ENCODE results near the gene ARMC12. TPM values are rescaled to one million over a fixed set of nuclear protein-coding genes. Genes with fewer than 3 reads are reported as not detected.

The ARMC12 gene
- polyA plus RNA-seq, 1 of the 3 experiments (the other 2 are of a cell fraction), result 1.6 TPM

DNA sequence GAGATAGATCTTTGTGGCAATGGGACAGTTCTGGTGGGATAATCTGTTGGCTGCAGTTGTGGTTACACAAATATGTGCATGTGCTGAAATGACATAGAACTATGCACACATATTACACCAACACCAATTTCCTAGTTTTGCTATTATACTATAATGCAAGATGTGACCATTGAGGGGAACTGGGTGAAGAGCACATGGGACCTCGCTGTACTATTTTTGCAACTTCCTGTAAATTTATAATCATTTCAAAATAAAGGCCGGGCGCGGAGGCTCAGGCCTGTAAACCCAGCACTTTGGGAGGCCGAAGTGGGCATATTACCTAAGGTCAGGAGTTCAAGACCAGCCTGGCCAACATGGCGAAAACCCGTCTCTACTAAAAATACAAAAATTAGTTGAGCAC lies 8.7 kb downstream of the ARMC12 start:
- no peak for DNase-seq

DNA sequence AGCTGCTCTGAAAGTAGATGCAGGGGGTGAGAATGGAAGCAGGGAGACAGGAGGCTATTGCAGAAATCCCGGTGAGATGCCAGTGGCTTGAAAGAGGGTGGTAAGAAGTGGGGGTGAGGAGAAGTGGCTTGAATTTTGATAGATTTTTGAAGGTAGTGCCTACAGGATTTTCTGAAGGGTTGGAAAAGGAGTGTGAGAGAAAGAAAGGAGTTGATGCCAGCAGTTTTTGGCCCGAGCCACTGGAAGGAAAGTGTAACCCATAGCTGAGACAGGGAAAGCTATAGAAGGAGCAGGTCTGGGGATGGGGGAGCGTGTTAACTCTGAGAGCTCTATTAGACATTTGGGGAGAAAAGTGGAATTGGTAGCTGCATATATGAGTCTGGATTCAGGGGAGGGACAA lies 9.7 kb downstream of the ARMC12 start:
- TF ChIP-seq, protein P1, sequence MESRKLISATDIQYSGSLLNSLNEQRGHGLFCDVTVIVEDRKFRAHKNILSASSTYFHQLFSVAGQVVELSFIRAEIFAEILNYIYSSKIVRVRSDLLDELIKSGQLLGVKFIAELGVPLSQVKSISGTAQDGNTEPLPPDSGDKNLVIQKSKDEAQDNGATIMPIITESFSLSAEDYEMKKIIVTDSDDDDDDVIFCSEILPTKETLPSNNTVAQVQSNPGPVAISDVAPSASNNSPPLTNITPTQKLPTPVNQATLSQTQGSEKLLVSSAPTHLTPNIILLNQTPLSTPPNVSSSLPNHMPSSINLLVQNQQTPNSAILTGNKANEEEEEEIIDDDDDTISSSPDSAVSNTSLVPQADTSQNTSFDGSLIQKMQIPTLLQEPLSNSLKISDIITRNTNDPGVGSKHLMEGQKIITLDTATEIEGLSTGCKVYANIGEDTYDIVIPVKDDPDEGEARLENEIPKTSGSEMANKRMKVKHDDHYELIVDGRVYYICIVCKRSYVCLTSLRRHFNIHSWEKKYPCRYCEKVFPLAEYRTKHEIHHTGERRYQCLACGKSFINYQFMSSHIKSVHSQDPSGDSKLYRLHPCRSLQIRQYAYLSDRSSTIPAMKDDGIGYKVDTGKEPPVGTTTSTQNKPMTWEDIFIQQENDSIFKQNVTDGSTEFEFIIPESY (IDR thresholded peaks at IDR 0.05; ENCODE audit: borderline replicate concordance, low read depth), result no peak
- no peak for TF ChIP-seq SIN3A (IDR thresholded peaks at IDR 0.05; ENCODE audit: borderline replicate concordance, low read depth, low read length)
- TF ChIP-seq, protein P2, sequence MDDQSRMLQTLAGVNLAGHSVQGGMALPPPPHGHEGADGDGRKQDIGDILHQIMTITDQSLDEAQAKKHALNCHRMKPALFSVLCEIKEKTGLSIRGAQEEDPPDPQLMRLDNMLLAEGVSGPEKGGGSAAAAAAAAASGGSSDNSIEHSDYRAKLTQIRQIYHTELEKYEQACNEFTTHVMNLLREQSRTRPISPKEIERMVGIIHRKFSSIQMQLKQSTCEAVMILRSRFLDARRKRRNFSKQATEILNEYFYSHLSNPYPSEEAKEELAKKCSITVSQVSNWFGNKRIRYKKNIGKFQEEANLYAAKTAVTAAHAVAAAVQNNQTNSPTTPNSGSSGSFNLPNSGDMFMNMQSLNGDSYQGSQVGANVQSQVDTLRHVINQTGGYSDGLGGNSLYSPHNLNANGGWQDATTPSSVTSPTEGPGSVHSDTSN (IDR thresholded peaks at IDR 0.05), result no peak
- TF ChIP-seq EZH2phosphoT487 (IDR thresholded peaks at IDR 0.05; ENCODE audit: borderline replicate concordance, low read depth), result no peak
- no peak for TF ChIP-seq CHD2 (IDR thresholded peaks at IDR 0.05; ENCODE audit: low read length, partially characterized antibody)
- no peak for TF ChIP-seq MEF2A (IDR thresholded peaks at IDR 0.05; ENCODE audit: borderline replicate concordance, low read depth)
- TF ChIP-seq, protein P3, sequence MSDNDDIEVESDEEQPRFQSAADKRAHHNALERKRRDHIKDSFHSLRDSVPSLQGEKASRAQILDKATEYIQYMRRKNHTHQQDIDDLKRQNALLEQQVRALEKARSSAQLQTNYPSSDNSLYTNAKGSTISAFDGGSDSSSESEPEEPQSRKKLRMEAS (IDR thresholded peaks at IDR 0.05; ENCODE audit: low read depth), result no peak
- TF ChIP-seq EP300 (IDR thresholded peaks at IDR 0.05; ENCODE audit: borderline replicate concordance in 1 of 2, low read depth in 1 of 2, low read length in 1 of 2), result no peak
- no peak for TF ChIP-seq SMC3 (IDR thresholded peaks at IDR 0.05; ENCODE audit: low read depth, low read length)
- no peak for TF ChIP-seq FOSL2 (IDR thresholded peaks at IDR 0.05; ENCODE audit: borderline replicate concordance, low read depth)
- no peak for TF ChIP-seq RAD21 (IDR thresholded peaks at IDR 0.05; ENCODE audit: low read length)
- TF ChIP-seq, protein P4, sequence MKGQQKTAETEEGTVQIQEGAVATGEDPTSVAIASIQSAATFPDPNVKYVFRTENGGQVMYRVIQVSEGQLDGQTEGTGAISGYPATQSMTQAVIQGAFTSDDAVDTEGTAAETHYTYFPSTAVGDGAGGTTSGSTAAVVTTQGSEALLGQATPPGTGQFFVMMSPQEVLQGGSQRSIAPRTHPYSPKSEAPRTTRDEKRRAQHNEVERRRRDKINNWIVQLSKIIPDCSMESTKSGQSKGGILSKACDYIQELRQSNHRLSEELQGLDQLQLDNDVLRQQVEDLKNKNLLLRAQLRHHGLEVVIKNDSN (IDR thresholded peaks at IDR 0.05; ENCODE audit: borderline replicate concordance, low read depth), result no peak
- no peak for TF ChIP-seq TAF1 (IDR thresholded peaks at IDR 0.05; ENCODE audit: borderline replicate concordance, low read depth, low read length)
- TF ChIP-seq JUND (IDR thresholded peaks at IDR 0.05), result no peak
- no peak for TF ChIP-seq RCOR1 (IDR thresholded peaks at IDR 0.05; ENCODE audit: low read length)
- no peak for TF ChIP-seq GATA2 (CRISPR knock-in tag; IDR thresholded peaks at IDR 0.05)
- TF ChIP-seq, protein P5, sequence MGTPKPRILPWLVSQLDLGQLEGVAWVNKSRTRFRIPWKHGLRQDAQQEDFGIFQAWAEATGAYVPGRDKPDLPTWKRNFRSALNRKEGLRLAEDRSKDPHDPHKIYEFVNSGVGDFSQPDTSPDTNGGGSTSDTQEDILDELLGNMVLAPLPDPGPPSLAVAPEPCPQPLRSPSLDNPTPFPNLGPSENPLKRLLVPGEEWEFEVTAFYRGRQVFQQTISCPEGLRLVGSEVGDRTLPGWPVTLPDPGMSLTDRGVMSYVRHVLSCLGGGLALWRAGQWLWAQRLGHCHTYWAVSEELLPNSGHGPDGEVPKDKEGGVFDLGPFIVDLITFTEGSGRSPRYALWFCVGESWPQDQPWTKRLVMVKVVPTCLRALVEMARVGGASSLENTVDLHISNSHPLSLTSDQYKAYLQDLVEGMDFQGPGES (IDR thresholded peaks at IDR 0.05; ENCODE audit: low read depth, low read length), result no peak
- TF ChIP-seq FOXM1 (IDR thresholded peaks at IDR 0.05; ENCODE audit: low read depth), result no peak
- TF ChIP-seq, protein P6, sequence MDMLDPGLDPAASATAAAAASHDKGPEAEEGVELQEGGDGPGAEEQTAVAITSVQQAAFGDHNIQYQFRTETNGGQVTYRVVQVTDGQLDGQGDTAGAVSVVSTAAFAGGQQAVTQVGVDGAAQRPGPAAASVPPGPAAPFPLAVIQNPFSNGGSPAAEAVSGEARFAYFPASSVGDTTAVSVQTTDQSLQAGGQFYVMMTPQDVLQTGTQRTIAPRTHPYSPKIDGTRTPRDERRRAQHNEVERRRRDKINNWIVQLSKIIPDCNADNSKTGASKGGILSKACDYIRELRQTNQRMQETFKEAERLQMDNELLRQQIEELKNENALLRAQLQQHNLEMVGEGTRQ (IDR thresholded peaks at IDR 0.05; ENCODE audit: borderline replicate concordance, low read depth, low read length), result no peak
- no peak for TF ChIP-seq POLR2AphosphoS5 (IDR thresholded peaks at IDR 0.05; ENCODE audit: low read depth, low read length)
- H3F3A ChIP-seq (replicated peaks; ENCODE audit: insufficient read depth), result no peaks in the 10 kb centered on the region
- CTCF ChIA-PET, result interaction anchor here (1.2 kb wide), 1 partner anchor 9 kb away, joined by 4 read pairs; no protein-coding TSS in a partner anchor
- 59% methylated on average over 3 of the region's 3 CpGs for WGBS (ENCODE audit: low lambda C conversion rate)
- H3K36me3 ChIP-seq (replicated peaks in 1 of 2; ENCODE audit: control insufficient read depth in 1 of 2, insufficient read depth in 2 of 2, low read length in 1 of 2), result no peaks in the 10 kb centered on the region
- H3K9ac ChIP-seq, result no peak overlapping the region
- no peak for DNase-seq
- no peak overlapping the region for H3K4me2 ChIP-seq
- 0 out of 2 replicates have a peak, but pooled peaks cover 4% of the 10 kb centered on the region for H3K9me3 ChIP-seq
- H3K79me2 ChIP-seq (ENCODE audit: insufficient read depth), result no peaks in the 10 kb centered on the region
- POLR2A ChIA-PET, result no interaction called here
- H3K27ac ChIP-seq (ENCODE audit: low read depth in 2 of 2, low read length in 1 of 2), result no peak overlapping the region
- H3K27me3 ChIP-seq (ENCODE audit: insufficient read depth), result no peaks in the 10 kb centered on the region
- H4K20me1 ChIP-seq (ENCODE audit: insufficient read depth), result no peaks in the 10 kb centered on the region
- H3K9me2 ChIP-seq, result no peaks in the 10 kb centered on the region
- no peak overlapping the region for H3K4me3 ChIP-seq (ENCODE audit: low read depth in 2 of 2, low read length in 1 of 2)
- no peaks in the 10 kb centered on the region for H3K4me1 ChIP-seq (ENCODE audit: control insufficient read depth in 1 of 2, insufficient read depth in 2 of 2, low read depth in 1 of 2, low read length in 1 of 2)
- no peak overlapping the region for H2AFZ ChIP-seq (ENCODE audit: low read depth)

More for the DNA sequence above, 8.7 kb downstream of the ARMC12 start:
- ChIA-PET CTCF (no interaction called here), POLR2A (no interaction called here)
- 83% methylated on average over 7 of the region's 7 CpGs for WGBS (ENCODE audit: low lambda C conversion rate)
- Histone ChIP-seq H3K9me3 (0 out of 2 replicates have a peak, but pooled peaks cover 4% of the 10 kb centered on the region), H3K27me3 (ENCODE audit: insufficient read depth) (no peaks in the 10 kb centered on the region), H3K4me1 (ENCODE audit: control insufficient read depth in 1 of 2, insufficient read depth in 2 of 2, low read depth in 1 of 2, low read length in 1 of 2) (no peaks in the 10 kb centered on the region), H3K79me2 (ENCODE audit: insufficient read depth) (no peaks in the 10 kb centered on the region), H3K4me3 (ENCODE audit: low read depth in 2 of 2, low read length in 1 of 2) (no peak overlapping the region), H3K27ac (ENCODE audit: low read depth in 2 of 2, low read length in 1 of 2) (no peak overlapping the region), H3K9me2 (no peaks in the 10 kb centered on the region), H2AFZ (ENCODE audit: low read depth) (no peak overlapping the region), H4K20me1 (ENCODE audit: insufficient read depth) (no peaks in the 10 kb centered on the region), H3F3A (replicated peaks; ENCODE audit: insufficient read depth) (no peaks in the 10 kb centered on the region), H3K4me2 (no peak overlapping the region), H3K9ac (no peak overlapping the region), H3K36me3 (replicated peaks in 1 of 2; ENCODE audit: control insufficient read depth in 1 of 2, insufficient read depth in 2 of 2, low read length in 1 of 2) (no peaks in the 10 kb centered on the region)
- no peak for TF ChIP-seq EP300 (IDR thresholded peaks at IDR 0.05; ENCODE audit: borderline replicate concordance in 1 of 2, low read depth in 1 of 2, low read length in 1 of 2)
